Keratinocyte (primary cell): ENCODE measurements around the gene MRTFA. TPM values are rescaled to one million over a fixed set of nuclear protein-coding genes. Genes with fewer than 3 reads are reported as not detected.

ENCODE experiments used
- DNase-seq: peaks from one replicate; pipeline ENCODE4 v3.0.0-alpha.2; 2011; ENCODE audit warnings: low read depth, missing footprints, low spot score
- FAIRE-seq: peaks from 2 replicates; lab custom pipeline; 2011; peaks lifted over from hg19 to GRCh38; lab: Jason Lieb, UNC
- H2AFZ ChIP-seq: 2 replicates; pipeline ENCODE4 v1.6.0; 2012; ENCODE audit warnings: low read length, control low read depth, inconsistent platforms; ENCODE audit not compliant: control insufficient read depth
- H3K27ac ChIP-seq: 2 replicates; pipeline ENCODE4 v1.5.1; 2011; ENCODE audit warnings: low read length; ENCODE audit not compliant: control insufficient read depth, insufficient read depth
- H3K27me3 ChIP-seq: 3 replicates; pipeline ENCODE4 v1.6.0; 2011; ENCODE audit warnings: low read length; ENCODE audit not compliant: control insufficient read depth, insufficient read depth; ENCODE audit errors: extremely low read depth
- H3K36me3 ChIP-seq, 2 experiments: 2 replicates in 1 of 2; 3 replicates in 1 of 2; pipeline ENCODE4 v1.5.1; 2011; ENCODE audit warnings: low read length in 2 of 2, mild to moderate bottlenecking in 1 of 2; ENCODE audit not compliant: control insufficient read depth in 2 of 2, insufficient read depth in 2 of 2; ENCODE audit errors: extremely low read depth in 1 of 2
- H3K4me1 ChIP-seq: 3 replicates; pipeline ENCODE4 v1.5.1; 2011; ENCODE audit warnings: low read length; ENCODE audit not compliant: control insufficient read depth, insufficient read depth; ENCODE audit errors: extremely low read depth
- H3K4me2 ChIP-seq: 3 replicates; pipeline ENCODE4 v1.6.0; 2011; ENCODE audit warnings: low read depth, low read length; ENCODE audit not compliant: control insufficient read depth, insufficient read depth; ENCODE audit errors: extremely low read depth
- H3K4me3 ChIP-seq, 3 experiments: fragments of 200-600 bp in 1 of 3; sonication (generic) in 1 of 3; 2 replicates in 2 of 3; 3 replicates in 1 of 3; pipeline ENCODE4 v1.5.1; 2011 to 2016; ENCODE audit warnings: low read length in 3 of 3, mild to moderate bottlenecking in 3 of 3, control low read depth in 2 of 3, inconsistent platforms in 1 of 3, low read depth in 1 of 3, mixed read lengths in 1 of 3, mixed run types in 1 of 3, moderate library complexity in 1 of 3; ENCODE audit not compliant: control insufficient read depth in 2 of 3, insufficient read depth in 2 of 3; ENCODE audit errors: extremely low read depth in 1 of 3
- H3K79me2 ChIP-seq: 2 replicates; pipeline ENCODE4 v1.6.0; 2012; ENCODE audit warnings: low read length; ENCODE audit not compliant: control insufficient read depth, insufficient read depth
- H3K9ac ChIP-seq: 3 replicates; pipeline ENCODE4 v1.6.0; 2011; ENCODE audit warnings: low read length; ENCODE audit not compliant: control insufficient read depth, insufficient read depth; ENCODE audit errors: extremely low read depth
- H3K9me1 ChIP-seq: 3 replicates; pipeline ENCODE4 v1.6.0; 2011; ENCODE audit warnings: low read length; ENCODE audit not compliant: control insufficient read depth, insufficient read depth; ENCODE audit errors: extremely low read depth
- H3K9me3 ChIP-seq: 2 replicates; pipeline ENCODE4 v1.5.1; 2012; ENCODE audit warnings: low read depth, low read length; ENCODE audit not compliant: control insufficient read depth
- H4K20me1 ChIP-seq: 3 replicates; pipeline ENCODE4 v1.6.0; 2011; ENCODE audit warnings: low read length; ENCODE audit not compliant: control insufficient read depth, insufficient read depth; ENCODE audit errors: extremely low read depth
- CTCF ChIP-seq, 3 experiments: IDR thresholded peaks in 1 of 3; conservative IDR thresholded peaks in 1 of 3; optimal IDR thresholded peaks in 1 of 3; 2 replicates in 2 of 3; 3 replicates in 1 of 3; pipeline versions ENCODE3 to v1.5.1; 2011; ENCODE audit warnings: low read length in 3 of 3, mild to moderate bottlenecking in 3 of 3, moderate library complexity in 2 of 3, control low read depth in 1 of 3, inconsistent platforms in 1 of 3; ENCODE audit not compliant: insufficient read depth in 2 of 3; ENCODE audit errors: extremely low read depth in 1 of 3
- EZH2 ChIP-seq: IDR thresholded peaks from one replicate; pipeline ENCODE4 v1.6.1; 2012; ENCODE audit warnings: inconsistent platforms, mild to moderate bottlenecking, low read length, moderate library complexity
- dilution Hi-C: fragments of 300-500 bp; cut with MboI; formaldehyde crosslinking; loops from one replicate; pipeline ENCODE4 v1.7.0; 2020; ENCODE audit warnings: low sequenced_read_pairs; ENCODE audit not compliant: extremely low pct_ligation_motif_present
- polyA plus RNA-seq, 5 experiments: library from polyadenylated mRNA; depleted of rRNA in 3 of 5; stranded (reverse) in 3 of 5; stranded (forward) in 1 of 5; unstranded in 1 of 5; fragments of >200 nt; gene quantifications; 1 replicate in 1 of 5; 2 replicates in 3 of 5; 3 replicates in 1 of 5; pipeline versions ENCODE4 v1.2.1 to v1.2.3, GENCODE V29; 2011 to 2012; ENCODE audit warnings: missing spikeins in 2 of 5, low read depth in 1 of 5, low replicate concordance in 1 of 5

The MRTFA gene
- polyA plus RNA-seq, 1 donor (not counting 4 experiments of a cell fraction or from before 2014, with no cell fraction given), result 6.5 TPM

GRCh38 chr22:40421082-40421350, 215.5 kb downstream of the MRTFA start:
- no peaks in the 10 kb centered on the region for H3K27me3 ChIP-seq
- H3K9ac ChIP-seq, result no peak overlapping the region
- H3K27ac ChIP-seq, result no peak overlapping the region
- TF ChIP-seq CTCF (optimal IDR thresholded peaks at IDR 0.05 in 1 of 3, IDR thresholded peaks at IDR 0.05 in 1 of 3, conservative IDR thresholded peaks at IDR 0.05 in 1 of 3; ENCODE audit: extremely low read depth in 1 of 3, insufficient read depth in 2 of 3, low read length in 3 of 3) (no peak), EZH2 (no peak)
- no peak overlapping the region for H3K4me3 ChIP-seq
- DNase-seq (no peak), FAIRE-seq (no peak)
- H3K36me3 ChIP-seq, result peaks cover 67 to 83% of the 10 kb centered on the region in 2 experiments
- peaks cover 3% of the 10 kb centered on the region for H4K20me1 ChIP-seq
- no peaks in the 10 kb centered on the region for H3K9me3 ChIP-seq
- H3K4me2 ChIP-seq, result no peak overlapping the region
- dilution Hi-C loops, result no loop called here
- H2AFZ ChIP-seq, result no peak overlapping the region
- H3K79me2 ChIP-seq, result no peaks in the 10 kb centered on the region
- H3K4me1 ChIP-seq, result no peaks in the 10 kb centered on the region
- no peaks in the 10 kb centered on the region for H3K9me1 ChIP-seq

- H3K36me3 ChIP-seq, result peaks cover 69 to 79% of the 10 kb centered on the region in 2 experiments
Observed at GRCh38 chr22:40420341-40421081, 216.0 kb downstream of the MRTFA start.

More at GRCh38 chr22:40420341-40421081, 216.0 kb downstream of the MRTFA start:
- Histone ChIP-seq H3K9me1 (no peaks in the 10 kb centered on the region), H4K20me1 (peaks cover 3% of the 10 kb centered on the region), H3K4me2 (no peak overlapping the region), H3K4me1 (peaks cover under 1% of the 10 kb centered on the region), H3K79me2 (no peaks in the 10 kb centered on the region), H3K4me3 (no peak overlapping the region), H3K9ac (no peak overlapping the region), H2AFZ (no peak overlapping the region), H3K27ac (no peak overlapping the region), H3K9me3 (no peaks in the 10 kb centered on the region), H3K27me3 (no peaks in the 10 kb centered on the region)
- no peak for DNase-seq
- no peak for FAIRE-seq
- dilution Hi-C loops, result no loop called here
- TF ChIP-seq CTCF (optimal IDR thresholded peaks at IDR 0.05 in 1 of 3, IDR thresholded peaks at IDR 0.05 in 1 of 3, conservative IDR thresholded peaks at IDR 0.05 in 1 of 3; ENCODE audit: extremely low read depth in 1 of 3, insufficient read depth in 2 of 3, low read length in 3 of 3), result no peak
- TF ChIP-seq EZH2, result no peak
